Neural cell (in vitro differentiated cells): ENCODE data around the gene KSR2. TPM values are rescaled to one million over a fixed set of nuclear protein-coding genes. Genes with fewer than 3 reads are reported as not detected.

ENCODE experiments used
- H2AFZ ChIP-seq: fragments of 200-600, 300-800 bp; sonication (generic), shearing (Covaris generic); 2 replicates; pipeline ENCODE4 v1.6.0; 2014; ENCODE audit warnings: low read depth, mild to moderate bottlenecking, antibody characterized with exemption, low read length, moderate library complexity
- H3F3A ChIP-seq: fragments of 200-600 bp; shearing (Covaris generic); 2 replicates; pipeline ENCODE4 v1.6.1; 2016; ENCODE audit warnings: mild to moderate bottlenecking, moderate library complexity, mixed read lengths, antibody characterized with exemption, low read length; ENCODE audit not compliant: insufficient read depth, poor library complexity, severe bottlenecking
- H3K27ac ChIP-seq: fragments of 200-600, 300-800 bp; sonication (generic), shearing (Covaris generic); 2 replicates; pipeline ENCODE4 v1.5.1; 2014; ENCODE audit warnings: mild to moderate bottlenecking, low read length, moderate library complexity
- H3K27me3 ChIP-seq: fragments of 300-800, 200-600 bp; sonication (generic), shearing (Covaris generic); 2 replicates; pipeline ENCODE4 v1.6.0; 2014; ENCODE audit warnings: mild to moderate bottlenecking, low read depth, low read length, moderate library complexity; ENCODE audit not compliant: insufficient read depth
- H3K36me3 ChIP-seq: fragments of 300-800, 200-600 bp; sonication (generic), shearing (Covaris generic); 2 replicates; pipeline ENCODE4 v1.5.1; 2014; ENCODE audit warnings: mild to moderate bottlenecking, antibody characterized with exemption, low read length, moderate library complexity; ENCODE audit not compliant: insufficient read depth
- H3K4me2 ChIP-seq: fragments of 300-800, 200-600 bp; sonication (generic), shearing (Covaris generic); 2 replicates; pipeline ENCODE4 v1.6.0; 2014; ENCODE audit warnings: mild to moderate bottlenecking, low read length
- H3K4me3 ChIP-seq: fragments of 300-800, 200-600 bp; sonication (generic), shearing (Covaris generic); 2 replicates; pipeline ENCODE4 v1.5.1; 2014; ENCODE audit warnings: mild to moderate bottlenecking, low read length, moderate library complexity
- H3K79me2 ChIP-seq: fragments of 200-600 bp; shearing (Covaris generic); replicated peaks from 2 replicates; pipeline ENCODE4 v1.6.0; 2014; ENCODE audit warnings: mild to moderate bottlenecking, low read length, moderate library complexity; ENCODE audit not compliant: insufficient read depth
- H3K9ac ChIP-seq: fragments of 300-800, 200-600 bp; sonication (generic), shearing (Covaris generic); 2 replicates; pipeline ENCODE4 v1.6.1; 2016; ENCODE audit warnings: mild to moderate bottlenecking, low read length, mixed read lengths
- H3K9me2 ChIP-seq: fragments of 200-600 bp; shearing (Covaris generic); 2 replicates; pipeline ENCODE4 v1.6.1; 2016; ENCODE audit warnings: mild to moderate bottlenecking, low read length, mixed read lengths; ENCODE audit not compliant: insufficient read depth
- H3K9me3 ChIP-seq: fragments of 200-600, 300-800 bp; sonication (generic), shearing (Covaris generic); 2 replicates; pipeline ENCODE4 v1.6.1; 2016; ENCODE audit warnings: mild to moderate bottlenecking, mixed run types, low read length, moderate library complexity, mixed read lengths
- H4K20me1 ChIP-seq: fragments of 200-600 bp; shearing (Covaris generic); 2 replicates; pipeline ENCODE4 v1.6.1; 2016; ENCODE audit warnings: mild to moderate bottlenecking, mixed run types; ENCODE audit not compliant: insufficient read depth
- CTCF ChIP-seq: fragments of 450-650 bp; IDR thresholded peaks from 2 replicates; pipeline ENCODE4 v1.5.1; 2014; ENCODE audit warnings: antibody characterized with exemption, mild to moderate bottlenecking, moderate library complexity; ENCODE audit not compliant: poor library complexity, severe bottlenecking
- EP300 ChIP-seq: fragments of 450-650 bp; conservative IDR thresholded peaks from 2 replicates; pipeline ENCODE4 v1.6.1; 2014; ENCODE audit warnings: antibody characterized with exemption, mild to moderate bottlenecking, moderate library complexity; ENCODE audit not compliant: poor library complexity, severe bottlenecking
- EZH2 ChIP-seq: fragments of 200-600, 300-800 bp; shearing (Covaris generic), sonication (generic); IDR thresholded peaks from 2 replicates; pipeline ENCODE4 v1.6.1; 2014; ENCODE audit warnings: antibody characterized with exemption, low read length, borderline replicate concordance, mild to moderate bottlenecking; ENCODE audit not compliant: insufficient read depth, poor library complexity, severe bottlenecking
- MXI1 ChIP-seq: fragments of 450-650 bp; conservative IDR thresholded peaks from 2 replicates; pipeline ENCODE4 v1.6.1; 2014; ENCODE audit warnings: antibody characterized with exemption, mild to moderate bottlenecking; ENCODE audit not compliant: poor library complexity, severe bottlenecking
- POLR2AphosphoS5 ChIP-seq: IDR thresholded peaks from 2 replicates; pipeline ENCODE4 v1.6.1; 2012
- RAD21 ChIP-seq: fragments of 450-650 bp; conservative IDR thresholded peaks from 2 replicates; pipeline ENCODE4 v1.6.1; 2014; ENCODE audit warnings: antibody characterized with exemption, mild to moderate bottlenecking, moderate library complexity
- REST ChIP-seq: IDR thresholded peaks from 2 replicates; pipeline ENCODE4 v1.6.1; 2012; ENCODE audit warnings: borderline replicate concordance
- SMC3 ChIP-seq: fragments of 450-650 bp; conservative IDR thresholded peaks from 2 replicates; pipeline ENCODE4 v1.6.1; 2014; ENCODE audit warnings: antibody characterized with exemption, mild to moderate bottlenecking, moderate library complexity; ENCODE audit not compliant: poor library complexity
- TAF1 ChIP-seq: IDR thresholded peaks from 2 replicates; pipeline ENCODE4 v1.6.1; 2012; ENCODE audit warnings: low read depth
- polyA plus RNA-seq: library from polyadenylated mRNA; depleted of rRNA; stranded (reverse); fragments of >200 nt; gene quantifications from 2 replicates; pipeline ENCODE4 v1.2.3, GENCODE V29; 2014

Gene KSR2
- polyA plus RNA-seq, 1 donor from 2014 or later = 3.0 TPM

GRCh38 chr12:117836999-117837736, 131.6 kb downstream of the KSR2 start:
- Histone ChIP-seq H3K4me3 (no peak overlapping the region), H3K9ac (no peak overlapping the region), H3K4me2 (no peak overlapping the region), H3K27me3 (no peaks in the 10 kb centered on the region), H3K27ac (no peak overlapping the region), H2AFZ (no peak overlapping the region), H4K20me1 (no peaks in the 10 kb centered on the region), H3K9me3 (no peaks in the 10 kb centered on the region), H3K9me2 (no peaks in the 10 kb centered on the region), H3K79me2 (no peaks in the 10 kb centered on the region), H3K36me3 (no peaks in the 10 kb centered on the region), H3F3A (no peaks in the 10 kb centered on the region)
- TF ChIP-seq TAF1 (no peak), MXI1 (peak; percentile 35), POLR2AphosphoS5 (no peak), SMC3 (peak; percentile 99), EP300 (no peak), REST (no peak), RAD21 (peak; percentile 99), CTCF (peak; percentile 98), EZH2 (no peak)

- no peaks in the 10 kb centered on the region for H3K9me3 ChIP-seq
- H3K4me2 ChIP-seq = no peak overlapping the region
- H3K27ac ChIP-seq = no peak overlapping the region
- H3K36me3 ChIP-seq = no peaks in the 10 kb centered on the region
- no peaks in the 10 kb centered on the region for H3K79me2 ChIP-seq
- no peaks in the 10 kb centered on the region for H3F3A ChIP-seq
- H3K27me3 ChIP-seq = no peaks in the 10 kb centered on the region
- no peaks in the 10 kb centered on the region for H3K9me2 ChIP-seq
- TF ChIP-seq RAD21 (no peak), CTCF (no peak), MXI1 (no peak), EZH2 (no peak), REST (no peak), SMC3 (no peak), POLR2AphosphoS5 (no peak), EP300 (no peak), TAF1 (no peak)
- H4K20me1 ChIP-seq = no peaks in the 10 kb centered on the region
- H3K4me3 ChIP-seq = no peak overlapping the region
- H3K9ac ChIP-seq = no peak overlapping the region
- H2AFZ ChIP-seq = no peak overlapping the region
These were observed 132.3 kb downstream of the KSR2 start for GRCh38 chr12:117836476-117836875.
